HUES64 (cell line): ENCODE results near the gene NHSL1.

Source experiments
- H3K27ac ChIP-seq: 2 replicates; pipeline ENCODE4 v1.7.0; 2013; ENCODE audit warnings: low read depth, low read length, inconsistent platforms
- H3K27me3 ChIP-seq: 2 replicates; pipeline ENCODE4 v1.6.1; 2013; ENCODE audit warnings: mild to moderate bottlenecking, low read length; ENCODE audit not compliant: insufficient read depth
- H3K36me3 ChIP-seq: 2 replicates; pipeline ENCODE4 v1.6.1; 2013; ENCODE audit warnings: mild to moderate bottlenecking, low read length; ENCODE audit not compliant: insufficient read depth
- H3K4me1 ChIP-seq: 2 replicates; pipeline ENCODE4 v1.6.1; 2013; ENCODE audit warnings: mild to moderate bottlenecking, low read length, moderate library complexity; ENCODE audit not compliant: insufficient read depth
- H3K4me3 ChIP-seq: 2 replicates; pipeline ENCODE4 v1.5.1; 2013; ENCODE audit warnings: mild to moderate bottlenecking, low read length, moderate library complexity
- H3K9ac ChIP-seq: 2 replicates; pipeline ENCODE4 v1.6.1; 2013; ENCODE audit warnings: mild to moderate bottlenecking, low read depth, low read length
- H3K9me3 ChIP-seq: 2 replicates; pipeline ENCODE4 v1.6.1; 2013; ENCODE audit warnings: low read depth, low read length; ENCODE audit not compliant: insufficient read depth
- WGBS: fragments of 150-250, 120-280 bp; methylation state at CpG from one replicate; pipeline ENCODE4 v1.1.7; 2013; ENCODE audit warnings: missing lambda C conversion rate; 5-methylcytosine and 5-hydroxymethylcytosine counted together

Gene NHSL1

GRCh38 chr6:138507977-138508675 lies 8.8 kb upstream of the NHSL1 start:
- no peaks in the 10 kb centered on the region for H3K27me3 ChIP-seq
- H3K9me3 ChIP-seq: no peaks in the 10 kb centered on the region
- H3K9ac ChIP-seq: no peak overlapping the region
- H3K27ac ChIP-seq: no peak overlapping the region
- 85% methylated on average over 7 of the region's 7 CpGs for WGBS
- no peaks in the 10 kb centered on the region for H3K36me3 ChIP-seq
- no peak overlapping the region for H3K4me3 ChIP-seq
- peaks cover 30% of the 10 kb centered on the region for H3K4me1 ChIP-seq

GRCh38 chr6:138504764-138505689 lies 5.7 kb upstream of the NHSL1 start:
- Histone ChIP-seq H3K27ac (no peak overlapping the region), H3K36me3 (no peaks in the 10 kb centered on the region), H3K4me1 (peaks cover 34% of the 10 kb centered on the region), H3K9ac (no peak overlapping the region), H3K27me3 (no peaks in the 10 kb centered on the region), H3K4me3 (no peak overlapping the region), H3K9me3 (no peaks in the 10 kb centered on the region)
- 93% methylated on average over 12 of the region's 14 CpGs for WGBS

GRCh38 chr6:138503881-138504680 lies 4.8 kb upstream of the NHSL1 start:
- Histone ChIP-seq H3K4me1 (peaks cover 40% of the 10 kb centered on the region), H3K36me3 (no peaks in the 10 kb centered on the region), H3K27me3 (no peaks in the 10 kb centered on the region), H3K9me3 (no peaks in the 10 kb centered on the region), H3K9ac (no peak overlapping the region), H3K27ac (no peak overlapping the region), H3K4me3 (no peak overlapping the region)
- WGBS: 87% methylated on average over 6 of the region's 7 CpGs

GRCh38 chr6:138502546-138502945 lies 3.3 kb upstream of the NHSL1 start:
- peaks cover 48% of the 10 kb centered on the region for H3K4me1 ChIP-seq
- no peaks in the 10 kb centered on the region for H3K27me3 ChIP-seq
- no peaks in the 10 kb centered on the region for H3K36me3 ChIP-seq
- no peak overlapping the region for H3K4me3 ChIP-seq
- 95% methylated on average over 3 of the region's 3 CpGs for WGBS
- H3K9me3 ChIP-seq: no peaks in the 10 kb centered on the region
- no peak overlapping the region for H3K27ac ChIP-seq
- no peak overlapping the region for H3K9ac ChIP-seq

GRCh38 chr6:138500867-138501446 lies 1.7 kb upstream of the NHSL1 start:
- Histone ChIP-seq H3K27ac (no peak overlapping the region), H3K4me3 (no peak overlapping the region), H3K4me1 (peaks cover 60% of the 10 kb centered on the region), H3K36me3 (no peaks in the 10 kb centered on the region), H3K9me3 (no peaks in the 10 kb centered on the region), H3K27me3 (no peaks in the 10 kb centered on the region), H3K9ac (no peak overlapping the region)
- 87% methylated on average over 5 of the region's 5 CpGs for WGBS

- 66% methylated on average over 3 of the region's 3 CpGs for WGBS
- Histone ChIP-seq H3K36me3 (peaks cover 2% of the 10 kb centered on the region; the same call in 1 of the 2 replicates), H3K4me3 (0 out of 2 replicates have a peak overlapping the region, but pooled peaks have one; percentile 34), H3K9ac (no peak overlapping the region), H3K27ac (peak overlapping the region; percentile 59), H3K4me1 (peaks cover 60% of the 10 kb centered on the region), H3K27me3 (no peaks in the 10 kb centered on the region), H3K9me3 (no peaks in the 10 kb centered on the region)
These were observed 861 bp upstream of the NHSL1 start for GRCh38 chr6:138500045-138500665.

- no peaks in the 10 kb centered on the region for H3K9me3 ChIP-seq
- peaks cover 58% of the 10 kb centered on the region for H3K4me1 ChIP-seq
- H3K4me3 ChIP-seq: peak overlapping the region; percentile 34
- H3K9ac ChIP-seq: peak overlapping the region; percentile 32
- 67% methylated on average over 3 of the region's 3 CpGs for whole genome bisulfite sequencing
- H3K36me3 ChIP-seq: peaks cover 3% of the 10 kb centered on the region; the same call in 1 of the 2 replicates
- no peaks in the 10 kb centered on the region for H3K27me3 ChIP-seq
- peak overlapping the region; percentile 70; the same call in 1 of the 2 replicates for H3K27ac ChIP-seq
These were observed 528 bp downstream of the NHSL1 start for GRCh38 chr6:138498629-138499302.

- no peaks in the 10 kb centered on the region for H3K27me3 ChIP-seq
- no peak overlapping the region for H3K27ac ChIP-seq
- H3K36me3 ChIP-seq: peaks cover 3% of the 10 kb centered on the region; the same call in 1 of the 2 replicates
- no peak overlapping the region for H3K4me3 ChIP-seq
- no peak overlapping the region for H3K9ac ChIP-seq
- H3K9me3 ChIP-seq: no peaks in the 10 kb centered on the region
- WGBS: 88% methylated on average over 2 of the region's 2 CpGs
- H3K4me1 ChIP-seq: peaks cover 72% of the 10 kb centered on the region
These were observed 2.0 kb downstream of the NHSL1 start for GRCh38 chr6:138497286-138497685.

GRCh38 chr6:138494312-138494711 lies 5.0 kb downstream of the NHSL1 start:
- H3K27ac ChIP-seq: no peak overlapping the region
- no peak overlapping the region for H3K4me3 ChIP-seq
- H3K9ac ChIP-seq: no peak overlapping the region
- H3K9me3 ChIP-seq: no peaks in the 10 kb centered on the region
- H3K4me1 ChIP-seq: peaks cover 61% of the 10 kb centered on the region
- H3K27me3 ChIP-seq: no peaks in the 10 kb centered on the region
- H3K36me3 ChIP-seq: peaks cover 3% of the 10 kb centered on the region; the same call in 1 of the 2 replicates

GRCh38 chr6:138493413-138493812 lies 5.9 kb downstream of the NHSL1 start:
- Histone ChIP-seq H3K27ac (peak overlapping the region; percentile 33; the same call in 1 of the 2 replicates), H3K9ac (no peak overlapping the region), H3K4me1 (peaks cover 52% of the 10 kb centered on the region), H3K4me3 (0 out of 2 replicates have a peak overlapping the region, but pooled peaks have one; percentile 10), H3K36me3 (peaks cover 3% of the 10 kb centered on the region; the same call in 1 of the 2 replicates), H3K27me3 (no peaks in the 10 kb centered on the region), H3K9me3 (no peaks in the 10 kb centered on the region)
- WGBS: 11% methylated on average over 5 of the region's 5 CpGs
